ENCODE results near the gene ZNF689.
A peak's percentile ranks its signal among the peaks of the same experiment; 100 is the strongest.
"Not testable (repeated sequence)": the region's sequence is repeated elsewhere in the genome, so short reads cannot be mapped to it uniquely, and the experiment has no call there.

Gene ZNF689

GRCh38 chr16:30600215-30600614 lies 10.0 kb downstream of the ZNF689 start:
- no peak for DNase-seq (ENCODE audit: low read depth, low spot score)

- no peak for DNase-seq (ENCODE audit: low read depth, low spot score)
Measured at GRCh38 chr16:30592871-30593270, 17.3 kb downstream of the ZNF689 start.

DNA sequence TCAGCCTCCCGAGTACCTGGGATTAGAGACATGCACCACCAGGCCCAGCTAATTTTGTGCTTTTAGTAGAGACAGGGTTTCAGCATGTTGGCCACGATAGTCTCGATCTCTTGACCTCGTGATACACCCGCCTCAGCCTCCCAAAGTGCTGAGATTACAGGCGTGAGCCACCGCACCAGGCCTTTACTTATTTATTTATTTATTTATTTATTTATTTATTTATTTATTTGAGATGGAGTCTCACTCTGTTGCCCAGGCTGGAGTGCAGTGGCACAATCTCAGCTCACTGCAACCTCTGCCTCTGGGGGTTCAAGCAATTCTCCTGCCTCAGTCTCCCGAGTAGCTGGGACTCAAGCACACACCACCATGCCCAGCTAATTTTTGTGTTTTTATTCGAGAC lies 19.3 kb downstream of the ZNF689 start:
- DNase-seq (ENCODE audit: low read depth, low spot score): not testable (repeated sequence)

DNA sequence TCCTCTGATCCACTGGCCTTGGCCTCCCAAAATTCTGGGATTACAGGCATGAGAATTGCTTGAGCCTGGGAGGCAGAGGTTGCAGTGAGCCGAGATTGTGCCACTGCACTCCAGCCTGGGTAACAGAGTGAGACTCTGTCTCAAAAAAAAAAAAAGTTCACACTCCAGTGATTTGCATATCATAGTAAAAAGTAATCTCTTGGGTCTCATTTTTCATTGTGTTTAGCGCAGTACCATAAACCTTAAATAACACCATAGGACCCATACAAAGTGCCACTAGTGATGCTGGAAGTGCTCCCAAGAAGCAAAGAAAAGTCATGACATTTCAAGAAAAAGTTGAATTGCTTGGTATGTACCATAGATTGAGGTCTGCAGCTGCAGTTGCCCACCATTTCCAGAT lies 20.6 kb downstream of the ZNF689 start:
- not testable (repeated sequence) for DNase-seq (ENCODE audit: low read depth, low spot score)

DNA sequence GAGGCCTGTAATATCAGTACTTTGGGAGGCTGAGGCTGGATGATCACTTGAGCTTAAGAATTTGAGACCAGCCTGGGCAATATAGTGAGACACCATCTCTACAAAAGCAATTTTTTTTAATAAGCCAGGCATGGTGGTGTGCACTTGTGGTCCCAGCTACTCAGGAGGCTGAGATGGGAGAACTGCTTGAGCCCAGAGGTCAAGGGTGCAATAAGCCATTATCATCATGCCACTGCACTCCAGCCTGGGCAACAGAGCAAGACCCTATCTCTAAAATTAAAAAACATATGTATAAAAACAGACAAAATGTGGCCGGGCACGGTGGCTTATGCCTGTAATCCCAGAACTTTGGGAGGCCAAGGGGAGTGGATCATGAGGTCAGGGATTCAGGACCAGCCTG lies 21.5 kb downstream of the ZNF689 start:
- DNase-seq (ENCODE audit: low read depth, low spot score): no peak

- DNase-seq (ENCODE audit: low read depth, low spot score): peak; percentile 98
Measured at GRCh38 chr16:30585400-30586191, 24.6 kb downstream of the ZNF689 start, which contains the start of gene ZNF785. Gene ZNF785 (minus strand): TSS chr16:30585697. CDS start chr16:30585611, 86 bp downstream.

- no peak for DNase-seq (ENCODE audit: low read depth, low spot score)
Measured at GRCh38 chr16:30585022-30585399, 25.2 kb downstream of the ZNF689 start.

GRCh38 chr16:30582611-30583340 lies 27.4 kb downstream of the ZNF689 start:
- DNase-seq (ENCODE audit: low read depth, low spot score): no peak

- no peak for DNase-seq (ENCODE audit: low read depth, low spot score)
Measured at GRCh38 chr16:30581457-30581856, 28.7 kb downstream of the ZNF689 start.

DNA sequence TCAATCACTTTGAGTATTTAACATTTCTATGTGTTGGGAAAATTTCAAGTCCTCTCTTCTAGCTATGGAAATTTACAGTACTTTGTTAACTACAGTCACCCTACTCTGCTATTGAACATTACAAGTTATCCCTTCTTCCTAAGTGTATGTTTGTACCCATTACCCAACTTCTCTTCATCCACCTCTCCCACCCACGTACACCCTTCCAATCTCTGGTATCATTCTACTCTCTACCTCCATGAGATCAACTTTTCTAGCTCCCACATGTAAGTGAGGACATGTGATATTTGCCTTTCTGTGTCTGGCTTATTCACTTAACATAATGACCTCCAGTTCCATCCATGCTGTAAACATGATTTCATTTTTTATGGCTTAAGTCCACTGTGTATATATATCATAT lies 35.5 kb downstream of the ZNF689 start:
- no peak for DNase-seq (ENCODE audit: low read depth, low spot score)

DNA sequence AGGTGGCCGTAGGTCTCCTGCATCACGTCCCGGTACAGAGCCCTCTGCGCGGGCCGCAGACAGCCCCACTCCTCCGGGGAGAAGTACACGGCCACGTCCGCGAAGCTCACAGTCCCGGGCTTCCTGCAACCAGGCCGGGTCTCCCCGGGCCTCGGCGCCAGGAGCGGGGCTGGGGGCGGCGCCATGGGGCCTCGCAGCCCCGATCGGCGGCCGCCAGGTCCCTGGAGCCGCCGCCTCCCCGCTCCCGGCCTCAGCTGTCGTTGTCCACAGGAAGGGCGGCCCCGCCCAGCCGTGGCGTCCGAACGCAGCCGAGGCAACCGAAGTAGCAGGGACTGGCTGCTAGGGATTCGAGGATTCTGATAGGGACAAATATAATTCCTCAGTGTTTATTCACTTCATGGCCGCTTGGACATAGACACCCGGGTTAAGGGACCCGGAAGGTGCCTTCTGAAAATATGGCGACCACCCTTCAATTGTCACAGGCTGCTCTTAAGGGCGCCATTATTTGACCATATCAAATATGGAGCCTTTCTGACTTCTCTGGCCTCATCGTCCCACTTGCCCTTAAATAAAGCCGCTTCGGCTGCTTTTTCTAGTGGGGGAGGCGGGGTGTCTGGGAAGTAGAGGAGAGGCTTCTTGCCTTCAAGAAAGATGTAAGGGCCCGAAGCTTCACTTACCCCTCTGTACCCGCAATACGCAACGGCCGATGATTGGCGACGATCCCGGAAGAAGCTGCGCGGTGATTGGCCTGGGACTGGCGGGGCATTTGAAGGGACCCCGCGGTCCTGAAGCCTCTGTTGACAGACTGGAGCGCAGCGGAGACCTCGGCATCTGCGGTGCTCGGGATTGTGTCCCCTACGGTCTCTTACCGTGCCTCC lies 38.5 kb downstream of the ZNF689 start, which contains the start of gene ZNF688:
Gene ZNF688 (minus strand): TSS at position 270 of the 878 bp plus-strand sequence. CDS start 85 bp downstream, at position 185.
- DNase-seq (ENCODE audit: low read depth, low spot score): peak; percentile 95

GRCh38 chr16:30570636-30571444 lies 39.3 kb downstream of the ZNF689 start:
- DNase-seq (ENCODE audit: low read depth, low spot score): no peak

- no peak for DNase-seq (ENCODE audit: low read depth, low spot score)
Measured at GRCh38 chr16:30569746-30570635, 40.2 kb downstream of the ZNF689 start.

- DNase-seq (ENCODE audit: low read depth, low spot score): no peak
Measured at GRCh38 chr16:30569281-30569680, 40.9 kb downstream of the ZNF689 start.

- DNase-seq (ENCODE audit: low read depth, low spot score): no peak
Measured at GRCh38 chr16:30567991-30568638, 42.1 kb downstream of the ZNF689 start.

DNA sequence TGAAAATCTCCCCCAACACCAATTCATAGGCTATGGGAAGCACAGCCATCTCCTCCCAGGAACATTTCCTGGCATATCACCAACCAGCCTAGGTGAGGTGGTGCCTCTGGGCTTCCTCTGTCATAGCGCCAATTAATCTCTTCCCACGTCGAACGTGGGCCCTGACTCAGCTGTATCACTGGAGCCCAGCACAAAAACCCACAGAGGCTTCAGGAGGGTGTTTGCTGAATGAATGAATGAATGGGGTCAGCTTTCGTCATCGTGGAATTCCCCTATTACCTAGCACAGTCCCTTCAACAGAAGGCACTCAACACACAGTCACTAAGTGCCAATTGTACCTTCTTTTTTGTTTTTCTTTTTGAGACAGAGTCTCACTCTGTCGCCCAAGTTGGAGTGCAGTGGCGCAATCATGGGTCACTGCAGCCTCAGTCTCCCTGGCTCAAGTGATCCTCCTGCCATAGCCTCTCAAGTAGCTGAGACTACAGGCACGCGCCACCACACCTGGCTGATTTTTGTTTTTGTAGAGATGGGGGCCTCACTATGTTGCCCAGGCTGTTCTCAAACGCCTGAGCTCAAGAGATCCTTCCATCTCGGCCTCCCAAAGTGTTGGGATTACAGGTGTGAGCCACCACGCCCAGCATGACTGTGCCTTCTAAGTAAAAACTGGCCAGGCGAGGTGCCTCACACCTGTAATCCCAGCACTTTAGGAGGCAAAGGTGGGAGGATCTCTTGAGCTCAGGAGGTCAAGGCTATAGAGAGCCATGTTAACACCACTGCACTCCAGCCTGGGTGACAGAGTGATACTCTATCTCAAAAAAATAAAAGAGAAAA lies 42.8 kb downstream of the ZNF689 start:
- DNase-seq (ENCODE audit: low read depth, low spot score): no peak

DNA sequence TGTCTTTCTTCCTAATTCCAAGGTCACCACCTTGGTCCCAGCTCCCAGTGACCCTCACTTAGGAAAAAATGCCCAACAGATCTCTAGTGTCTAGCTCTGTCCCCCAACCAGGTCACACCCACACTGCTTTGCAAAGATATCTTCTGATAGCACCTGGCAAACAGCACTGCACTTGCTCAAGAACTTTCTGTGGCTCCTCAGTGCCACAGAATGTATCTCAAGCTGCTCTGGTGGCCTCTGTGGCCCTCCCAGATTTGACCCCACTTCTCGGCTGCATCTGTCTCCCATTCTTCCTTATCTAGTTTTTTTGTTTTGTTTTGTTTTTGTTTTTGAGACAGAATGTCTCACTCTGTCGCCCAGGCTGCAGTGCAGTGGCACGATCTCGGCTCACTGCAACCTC lies 43.7 kb downstream of the ZNF689 start:
- DNase-seq (ENCODE audit: low read depth, low spot score): no peak

- DNase-seq (ENCODE audit: low read depth, low spot score): no peak
Measured at GRCh38 chr16:30565984-30566383, 44.2 kb downstream of the ZNF689 start.

DNA sequence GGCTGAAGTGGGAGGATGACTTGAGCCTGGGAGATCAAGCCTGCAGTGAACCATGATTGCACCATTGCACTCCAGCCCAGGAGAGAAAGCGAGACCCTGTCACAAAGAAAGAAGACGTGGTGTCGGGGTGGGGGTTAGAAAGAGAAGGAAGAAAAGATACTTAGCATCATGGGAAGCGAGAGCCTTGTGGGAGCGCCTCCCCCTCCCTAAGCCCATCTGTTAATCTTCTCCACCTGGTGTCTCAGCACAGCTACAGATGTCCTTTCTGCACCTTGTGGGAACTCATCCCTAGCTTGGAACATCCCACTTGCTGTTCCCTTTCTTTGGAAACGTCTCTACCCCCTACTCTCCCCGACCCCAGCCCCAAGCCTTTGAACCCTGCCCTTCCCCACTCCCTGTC lies 44.7 kb downstream of the ZNF689 start:
- DNase-seq (ENCODE audit: low read depth, low spot score): no peak
